ENCODE data around the gene SEC22A.

- no peak for TF ChIP-seq POLR2AphosphoS5 (IDR thresholded peaks at IDR 0.05; ENCODE audit: insufficient read depth in 1 of 2, low read depth in 1 of 2)
- no peak for TF ChIP-seq CTCF (IDR thresholded peaks at IDR 0.05)
Observed at GRCh38 chr3:123167686-123168085, 34.1 kb upstream of the SEC22A start.
